Hypothalamus (tissue), 51 donors: ENCODE measurements around the gene RAPGEF4.

Source experiments
- DNase-seq, 51 donors: peaks; one replicate each; lab custom pipeline; 2025; lab: John Stamatoyannopoulos, UW

Gene RAPGEF4

GRCh38 chr2:172735582-172736423 is at the start of gene RAPGEF4:
Gene RAPGEF4 (plus strand): TSS chr2:172735845. CDS start chr2:172735984, 139 bp downstream.
- peak in 7 of 51 donors; percentile 4 to 29 (median 14) for DNase-seq

GRCh38 chr2:172693037-172693436 is 42.6 kb upstream of the RAPGEF4 start:
- peak in 1 of 51 donors; percentile 60 for DNase-seq

- no peak for DNase-seq
Observed at GRCh38 chr2:172693529-172694455, 41.9 kb upstream of the RAPGEF4 start.

GRCh38 chr2:172697296-172697695 is 38.3 kb upstream of the RAPGEF4 start:
- no peak for DNase-seq

- DNase-seq: peak in 1 of 51 donors; percentile 22
Observed at GRCh38 chr2:172698041-172698863, 37.4 kb upstream of the RAPGEF4 start.

- DNase-seq: no peak
Observed at GRCh38 chr2:172701250-172701649, 34.4 kb upstream of the RAPGEF4 start.

- no peak for DNase-seq
Observed at GRCh38 chr2:172702451-172702850, 33.2 kb upstream of the RAPGEF4 start.

- DNase-seq: peak in 2 of 51 donors; percentile 2 to 14
Observed at GRCh38 chr2:172704072-172704936, 31.3 kb upstream of the RAPGEF4 start.

GRCh38 chr2:172705352-172705751 is 30.3 kb upstream of the RAPGEF4 start:
- DNase-seq: no peak

GRCh38 chr2:172708247-172708646 is 27.4 kb upstream of the RAPGEF4 start:
- DNase-seq: no peak

GRCh38 chr2:172709566-172710291 is 25.9 kb upstream of the RAPGEF4 start:
- DNase-seq: no peak

- DNase-seq: peak in 11 of 51 donors; percentile 2 to 29 (median 10)
Observed at GRCh38 chr2:172710584-172711047, 25.0 kb upstream of the RAPGEF4 start.

GRCh38 chr2:172711110-172711509 is 24.5 kb upstream of the RAPGEF4 start:
- no peak for DNase-seq

- no peak for DNase-seq
Observed at GRCh38 chr2:172712251-172712650, 23.4 kb upstream of the RAPGEF4 start.

GRCh38 chr2:172713365-172713875 is 22.2 kb upstream of the RAPGEF4 start:
- no peak for DNase-seq

GRCh38 chr2:172722481-172722880 is 13.2 kb upstream of the RAPGEF4 start:
- no peak for DNase-seq

GRCh38 chr2:172723286-172723685 is 12.4 kb upstream of the RAPGEF4 start:
- no peak for DNase-seq

GRCh38 chr2:172724724-172725123 is 10.9 kb upstream of the RAPGEF4 start:
- no peak for DNase-seq
